HG03139 (cell line): ENCODE measurements around the gene CNIH3.

Experiments used
- ATAC-seq: cut with Tn5 transposase; IDR thresholded peaks from one replicate; pipeline ENCODE4 v1.9.1; 2021; ENCODE audit not compliant: unreplicated experiment

CNIH3 gene

GRCh38 chr1:224739997-224740684 lies 124.0 kb downstream of the CNIH3 start:
- ATAC-seq = peak; percentile 68

GRCh38 chr1:224740685-224741052 lies 124.6 kb downstream of the CNIH3 start:
- no peak for ATAC-seq

- ATAC-seq = no peak
These were observed 126.2 kb downstream of the CNIH3 start for GRCh38 chr1:224742349-224742748.

GRCh38 chr1:224743608-224744164 lies 127.6 kb downstream of the CNIH3 start:
- no peak for ATAC-seq

GRCh38 chr1:224744521-224744920 lies 128.4 kb downstream of the CNIH3 start:
- ATAC-seq = no peak

GRCh38 chr1:224745394-224745793 lies 129.3 kb downstream of the CNIH3 start:
- ATAC-seq = no peak

DNA sequence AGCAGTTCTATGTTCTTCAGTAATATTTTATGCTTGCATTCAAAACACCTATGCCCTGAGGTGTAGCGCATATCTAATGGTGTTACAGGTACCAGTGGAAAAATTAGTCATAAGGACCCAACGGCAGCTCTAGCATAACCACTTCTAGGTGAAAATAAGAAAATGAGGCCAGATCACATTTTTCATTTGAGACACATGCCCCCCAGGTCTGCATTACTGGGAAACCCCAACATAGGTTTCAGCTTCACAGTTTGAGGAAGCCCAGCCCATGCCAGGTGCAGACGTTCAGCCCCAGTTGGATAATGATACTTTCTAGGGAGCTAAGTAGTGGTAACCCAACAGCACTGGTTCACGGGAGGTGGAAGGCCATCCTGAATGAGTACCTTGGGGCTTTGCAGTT lies 129.8 kb downstream of the CNIH3 start:
- ATAC-seq = no peak

DNA sequence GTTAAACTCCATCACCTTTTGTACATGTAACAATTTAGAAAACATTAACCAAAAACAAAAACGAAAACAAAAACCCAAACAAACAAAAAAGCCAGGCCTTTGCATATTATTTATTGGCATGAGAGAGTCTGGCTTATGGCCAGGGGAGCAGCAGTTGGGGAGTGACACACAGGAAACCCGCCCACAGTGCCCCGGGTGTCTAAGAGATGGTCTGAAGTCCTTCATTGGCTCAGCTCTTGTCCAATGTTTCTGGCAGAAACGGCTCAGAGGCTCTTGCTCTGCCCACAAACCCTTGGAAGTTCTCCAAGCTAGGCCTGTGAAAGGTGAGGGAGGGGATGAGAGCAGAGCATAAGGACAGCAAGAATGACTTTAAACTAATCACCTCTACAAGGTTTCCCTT lies 131.5 kb downstream of the CNIH3 start:
- ATAC-seq = peak; percentile 45

DNA sequence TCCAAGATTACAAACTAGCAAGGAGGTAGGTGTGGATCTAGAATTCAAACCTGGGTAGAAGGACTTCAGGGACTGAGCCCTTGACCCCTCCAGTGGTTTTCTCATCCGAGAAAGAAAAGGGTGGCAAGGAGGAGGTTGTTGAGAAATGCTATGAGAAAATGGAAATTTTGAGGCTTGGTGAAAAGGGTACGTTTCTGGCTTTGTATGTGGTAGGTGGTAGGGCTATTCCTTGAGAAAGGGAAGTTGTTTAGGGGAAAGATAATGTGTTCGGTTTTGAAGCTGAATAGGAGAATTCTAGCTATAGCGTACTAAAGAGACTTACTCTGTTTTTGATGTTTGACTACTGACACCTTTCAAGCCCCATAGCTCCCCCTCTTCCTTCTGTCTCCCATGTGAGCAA lies 133.8 kb downstream of the CNIH3 start:
- ATAC-seq = no peak

DNA sequence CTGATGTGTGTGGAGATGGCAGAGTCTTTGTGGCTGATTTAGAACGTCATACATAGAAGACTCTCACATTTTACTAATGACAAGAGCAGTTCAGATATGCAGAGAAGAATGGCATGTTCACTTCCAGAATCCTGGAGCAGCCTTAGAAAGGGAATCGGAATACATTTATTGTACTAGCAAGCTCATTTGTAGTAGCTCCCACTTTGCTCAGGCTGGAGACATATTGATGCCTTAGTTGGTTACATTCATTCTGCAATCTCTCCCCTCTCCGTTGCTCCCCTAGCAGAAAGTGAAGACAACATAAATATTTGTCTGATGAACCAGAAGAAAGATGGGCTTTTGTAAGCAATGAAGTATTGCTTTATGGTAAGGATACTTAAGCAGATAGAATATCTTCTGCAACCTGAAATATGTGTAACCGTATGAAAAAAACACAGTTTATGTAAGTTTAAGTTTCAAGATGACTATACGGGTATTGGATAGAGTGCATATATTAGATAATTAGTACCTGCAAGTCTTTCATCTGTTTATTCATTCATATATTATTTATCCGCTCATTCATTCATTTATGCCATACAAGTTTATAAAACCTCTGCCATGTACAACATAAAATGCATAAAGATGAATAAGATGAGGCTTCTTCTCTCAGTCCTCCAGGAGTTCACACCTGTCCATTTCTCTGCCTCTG lies 135.7 kb downstream of the CNIH3 start:
- no peak for ATAC-seq

- ATAC-seq = peak; percentile 38
These were observed 137.4 kb downstream of the CNIH3 start for GRCh38 chr1:224753491-224753890.

- no peak for ATAC-seq
These were observed 139.5 kb downstream of the CNIH3 start for GRCh38 chr1:224755586-224755985.

DNA sequence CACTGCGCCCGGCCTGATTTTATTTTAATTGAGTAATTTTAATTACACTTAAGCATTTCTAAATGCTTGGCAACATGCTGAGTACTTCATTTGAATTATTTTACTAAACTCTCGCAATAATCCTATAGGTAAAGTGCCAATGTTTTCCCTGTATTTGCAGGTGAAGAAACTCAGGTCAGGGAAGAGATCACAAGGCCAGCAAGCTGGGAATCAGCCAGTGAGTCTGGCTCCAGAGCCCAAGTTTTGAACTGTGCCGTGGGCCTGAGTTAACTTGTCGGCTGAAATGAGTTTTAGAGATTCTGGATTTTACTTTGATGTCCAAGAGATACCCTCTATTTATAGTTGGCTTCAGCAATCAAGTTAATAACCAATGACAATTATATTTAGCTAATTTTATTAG lies 141.4 kb downstream of the CNIH3 start:
- ATAC-seq = no peak

DNA sequence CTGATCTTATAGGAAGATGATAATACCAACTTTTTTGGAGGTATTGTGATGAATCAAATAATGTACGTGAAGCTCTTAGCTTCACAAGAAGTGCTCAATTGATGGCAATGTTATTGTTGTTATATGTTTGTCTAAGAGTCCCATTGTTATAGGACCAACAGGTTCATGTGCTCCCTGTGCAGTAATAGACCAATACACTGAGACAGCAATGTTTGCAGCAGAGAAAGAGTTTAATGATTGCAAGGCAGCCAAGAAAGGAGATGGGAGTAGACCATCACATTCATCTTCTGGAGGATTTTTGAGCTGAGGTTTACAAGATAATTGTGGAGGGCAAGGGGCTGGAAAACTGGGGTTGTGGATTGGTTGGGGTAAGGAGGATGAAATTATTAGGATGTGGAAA lies 143.0 kb downstream of the CNIH3 start:
- no peak for ATAC-seq

DNA sequence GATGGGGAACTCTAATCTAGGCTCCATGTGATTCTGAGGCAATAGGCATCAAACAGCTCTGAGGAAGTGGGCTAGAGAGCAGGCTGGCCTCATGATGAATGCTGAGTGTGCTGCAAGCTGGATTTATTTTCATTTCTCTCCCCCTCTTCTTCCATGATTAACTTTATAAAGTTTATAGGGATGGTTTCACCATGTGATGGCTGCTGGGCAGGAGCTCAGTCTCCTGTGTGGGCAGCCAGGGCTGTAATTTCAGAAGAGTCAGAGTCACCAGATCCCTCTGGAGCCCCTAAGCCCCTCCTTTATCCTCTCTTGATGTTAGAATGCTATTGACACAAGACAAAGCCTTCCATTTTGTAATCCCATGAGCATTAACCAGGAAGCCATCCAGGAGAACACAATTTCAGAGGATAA lies 143.6 kb downstream of the CNIH3 start:
- no peak for ATAC-seq

DNA sequence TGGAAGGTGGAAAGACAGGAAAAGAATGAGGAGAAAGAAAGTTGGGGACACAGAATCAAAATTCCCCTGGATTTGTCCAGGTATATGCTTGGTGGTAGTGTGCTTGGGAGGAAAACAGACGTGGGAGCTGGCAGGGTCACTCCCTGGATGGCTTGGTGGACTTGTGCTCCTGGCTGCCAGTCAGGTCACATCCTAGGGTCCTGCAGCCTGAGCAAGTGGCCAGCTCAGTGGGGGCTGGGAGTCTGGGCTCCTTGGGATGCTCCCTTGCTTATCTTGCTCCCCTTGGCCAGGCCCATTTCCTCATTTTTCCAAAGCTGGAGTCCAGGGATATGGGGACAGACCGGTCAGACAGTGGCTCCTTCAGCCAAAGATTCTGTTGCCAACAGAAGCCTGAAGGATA lies 144.0 kb downstream of the CNIH3 start:
- no peak for ATAC-seq

GRCh38 chr1:224761245-224761644 lies 145.1 kb downstream of the CNIH3 start:
- no peak for ATAC-seq

DNA sequence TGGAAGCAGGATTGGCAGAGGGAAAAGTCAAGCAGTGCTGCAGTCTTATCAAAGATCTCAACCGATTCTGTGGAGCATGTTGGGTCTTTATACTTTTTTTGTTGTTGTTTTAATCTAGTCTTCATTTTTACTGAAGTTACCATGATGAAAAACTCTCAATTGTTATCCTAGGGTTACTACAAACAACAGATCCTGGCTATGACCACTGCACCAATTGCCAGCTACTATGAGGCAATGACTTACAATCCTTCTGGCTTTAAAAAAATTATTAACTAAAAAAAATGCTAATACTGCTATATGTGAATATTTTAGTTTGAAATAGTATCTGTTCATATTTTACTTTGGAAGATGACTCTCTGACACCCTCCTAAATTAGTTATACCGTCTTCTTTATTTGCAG lies 145.9 kb downstream of the CNIH3 start:
- no peak for ATAC-seq

DNA sequence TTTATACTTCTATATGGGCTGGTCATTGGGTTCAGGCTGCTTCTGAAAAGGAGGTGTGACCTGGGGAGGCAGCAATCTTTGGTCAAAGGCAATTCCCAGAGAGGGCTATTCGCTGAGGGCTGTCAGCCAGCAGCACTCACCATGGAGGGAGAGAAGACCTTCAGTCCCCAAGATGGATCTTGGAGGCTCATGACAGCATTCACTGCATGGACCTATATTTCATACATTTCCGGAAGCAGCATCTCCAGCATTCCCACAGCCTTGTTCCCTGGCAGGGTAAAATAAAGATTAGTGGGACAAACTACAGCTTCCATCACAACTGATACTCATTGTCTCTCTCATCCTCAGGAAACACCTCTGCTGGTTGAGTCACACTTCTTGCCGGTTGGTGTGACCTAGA lies 146.6 kb downstream of the CNIH3 start:
- ATAC-seq = no peak

GRCh38 chr1:224763126-224763775 lies 147.1 kb downstream of the CNIH3 start:
- no peak for ATAC-seq

GRCh38 chr1:224766266-224766665 lies 150.1 kb downstream of the CNIH3 start:
- no peak for ATAC-seq

- no peak for ATAC-seq
These were observed 150.9 kb downstream of the CNIH3 start for GRCh38 chr1:224767031-224767430.
